Stomach (tissue), 9 donors: ENCODE measurements around the gene TRIM59. TPM values are rescaled to one million over a fixed set of nuclear protein-coding genes. Genes with fewer than 3 reads are reported as not detected.

Experiments used
- DNase-seq, 2 donors: peaks; one replicate each; pipeline versions ENCODE4 v3.0.0 to v3.0.0-alpha.2; 2013 to 2019
- H3K27ac ChIP-seq, 5 donors: fragments of 200-600 bp in 4 of 5; sonication (generic) in 4 of 5; one replicate each; pipeline ENCODE4 v1.5.1; 2013 to 2019; ENCODE audit warnings: mild to moderate bottlenecking in 1 of 5, moderate library complexity in 1 of 5
- H3K27me3 ChIP-seq, 3 donors: fragments of 200-600 bp; sonication (generic); one replicate each; pipeline ENCODE4 v1.5.1; 2017 to 2019; ENCODE audit warnings: mixed run types in 1 of 3
- H3K36me3 ChIP-seq, 4 donors: fragments of 200-600 bp; sonication (generic); 1 replicate in 3 of 4; 2 replicates in 1 of 4; pipeline ENCODE4 v1.5.1; 2016 to 2019
- H3K4me1 ChIP-seq, 4 donors: fragments of 200-600 bp; sonication (generic); one replicate each; pipeline ENCODE4 v1.5.1; 2016 to 2019
- H3K4me3 ChIP-seq, 4 donors: fragments of 200-600 bp; sonication (generic) in 3 of 4; one replicate each; pipeline ENCODE4 v1.5.1; 2016 to 2019; ENCODE audit warnings: mild to moderate bottlenecking in 1 of 4
- H3K9me3 ChIP-seq, 4 donors: fragments of 200-600 bp; sonication (generic); one replicate each; pipeline ENCODE4 v1.5.1; 2016 to 2019
- CTCF ChIP-seq, 7 experiments: fragments of 450-650 bp in 4 of 7; fragments of 200-600 bp in 3 of 7; sonication (generic) in 3 of 7; IDR thresholded peaks; one replicate each; pipeline ENCODE4 v1.5.1; 2016 to 2019; ENCODE audit warnings: antibody characterized with exemption in 7 of 7, control low read depth in 2 of 7, mild to moderate bottlenecking in 1 of 7
- EP300 ChIP-seq: sonication (generic); formaldehyde crosslinking; IDR thresholded peaks from one replicate; pipeline ENCODE4 v1.6.1; 2017; ENCODE audit warnings: antibody characterized with exemption
- POLR2A ChIP-seq, 4 donors: fragments of 450-650 bp; IDR thresholded peaks; one replicate each; pipeline ENCODE4 v1.6.1; 2016; ENCODE audit warnings: antibody characterized with exemption in 4 of 4, control low read depth in 2 of 4, mild to moderate bottlenecking in 1 of 4, moderate library complexity in 1 of 4
- POLR2AphosphoS5 ChIP-seq, 3 donors: sonication (generic); formaldehyde crosslinking; IDR thresholded peaks; one replicate each; pipeline ENCODE4 v1.6.1; 2016; ENCODE audit warnings: antibody characterized with exemption in 3 of 3
- WGBS, 5 donors: extraction: QIAGEN DNeasy Blood & Tissue Kit in 3 of 5; methylation state at CpG; one replicate each; pipeline versions ENCODE4 v1.1.5 to v1.1.7; 2013 to 2018; 5-methylcytosine and 5-hydroxymethylcytosine counted together
- intact Hi-C: fragments of 100-400 bp; cut with DNase I; formaldehyde crosslinking; loops from one replicate; pipeline ENCODE4 v1.15.1; 2023; ENCODE audit warnings: low total_unique reads
- polyA plus RNA-seq, 3 donors: library from polyadenylated mRNA; stranded (reverse); fragments of 200-250 nt; gene quantifications; one replicate each; pipeline ENCODE4 v1.2.3, GENCODE V29; 2013
- total RNA-seq, 5 donors: library from RNA; depleted of rRNA; stranded (reverse); fragments of >200 nt; gene quantifications; one replicate each; pipeline versions ENCODE4 v1.1.0 to v1.2.3, GENCODE V29; 2014 to 2016
- donor health status: healthy with polysubstance abuse.
- donor health status: Bipolar disorder and iron deficiency.
- donor health status: healthy.

TRIM59 gene
- total and polyA plus RNA-seq, 8 donors: 0.29 to 8.6 (median 1.3) TPM; not detected in 1

- 78 to 84% (median 79%) methylated on average over 10 of the region's 10 CpGs for WGBS, 5 donors
- TF ChIP-seq CTCF (IDR thresholded peaks at IDR 0.05) (no peak), POLR2A (IDR thresholded peaks at IDR 0.05) (no peak), EP300 (no peak), POLR2AphosphoS5 (IDR thresholded peaks at IDR 0.05) (no peak)
- intact Hi-C loops: no loop called here
- no peak for DNase-seq
- H3K9me3 ChIP-seq: no peaks in the 10 kb centered on the region
- H3K4me3 ChIP-seq: no peak overlapping the region
- H3K4me1 ChIP-seq: peaks cover 0 to 7% (median 0%) of the 10 kb centered on the region in 4 donors
- peaks cover 0 to 29% (median 17%) of the 10 kb centered on the region in 4 donors for H3K36me3 ChIP-seq
- H3K27me3 ChIP-seq: no peaks in the 10 kb centered on the region
- H3K27ac ChIP-seq: no peak overlapping the region
Measured at GRCh38 chr3:160409812-160410610, 39.6 kb downstream of the TRIM59 start.

GRCh38 chr3:160403796-160404470 is 45.7 kb downstream of the TRIM59 start:
- Histone ChIP-seq H3K4me1 (peaks cover 8 to 51% (median 29%) of the 10 kb centered on the region in 4 donors), H3K9me3 (no peaks in the 10 kb centered on the region), H3K27me3 (peaks cover 0 to 7% (median 0%) of the 10 kb centered on the region in 3 donors), H3K27ac (peak overlapping the region in 3 of 5 donors; percentile 50 to 95 (median 92)), H3K4me3 (peak overlapping the region in 1 of 4 donors; percentile 11), H3K36me3 (peaks cover 0 to 3% (median 0%) of the 10 kb centered on the region in 4 donors)
- 32 to 50% (median 39%) methylated on average over 7 of the region's 7 CpGs for WGBS, 5 donors
- no peak for DNase-seq
- no peak for TF ChIP-seq EP300
- TF ChIP-seq CTCF (IDR thresholded peaks at IDR 0.05): no peak
- TF ChIP-seq POLR2A (IDR thresholded peaks at IDR 0.05): no peak
- no peak for TF ChIP-seq POLR2AphosphoS5 (IDR thresholded peaks at IDR 0.05)
- intact Hi-C loops: no loop called here

GRCh38 chr3:160403028-160403545 is 46.5 kb downstream of the TRIM59 start:
- no peak for TF ChIP-seq EP300
- no peak for TF ChIP-seq CTCF (IDR thresholded peaks at IDR 0.05)
- no peak for TF ChIP-seq POLR2A (IDR thresholded peaks at IDR 0.05)
- intact Hi-C loops: no loop called here
- Histone ChIP-seq H3K4me1 (peaks cover 15 to 55% (median 36%) of the 10 kb centered on the region in 4 donors), H3K27me3 (peaks cover 0 to 7% (median 0%) of the 10 kb centered on the region in 3 donors), H3K9me3 (no peaks in the 10 kb centered on the region), H3K36me3 (peaks cover 0 to 3% (median 0%) of the 10 kb centered on the region in 4 donors), H3K4me3 (peak overlapping the region; percentile 5 to 80 (median 78)), H3K27ac (peak overlapping the region in 4 of 5 donors; percentile 16 to 95 (median 90))
- WGBS, 5 donors: 25 to 56% (median 34%) methylated on average over 2 of the region's 2 CpGs
- DNase-seq: no peak

GRCh38 chr3:160402221-160403027 is 47.2 kb downstream of the TRIM59 start:
- intact Hi-C loops: no loop called here
- DNase-seq: peak in 1 of 2 donors; percentile 7
- Histone ChIP-seq H3K9me3 (no peaks in the 10 kb centered on the region), H3K27me3 (peaks cover 0 to 7% (median 0%) of the 10 kb centered on the region in 3 donors), H3K27ac (peak overlapping the region in 4 of 5 donors; percentile 88 to 95 (median 90)), H3K4me3 (peak overlapping the region; percentile 64 to 80 (median 78)), H3K4me1 (peaks cover 15 to 59% (median 38%) of the 10 kb centered on the region in 4 donors), H3K36me3 (peaks cover 0 to 3% (median 0%) of the 10 kb centered on the region in 4 donors)
- WGBS, 5 donors: 13 to 31% (median 24%) methylated on average over 11 of the region's 11 CpGs
- TF ChIP-seq POLR2A (IDR thresholded peaks at IDR 0.05) (no peak), EP300 (no peak), CTCF (IDR thresholded peaks at IDR 0.05) (no peak), POLR2AphosphoS5 (IDR thresholded peaks at IDR 0.05) (no peak)
